GM18505 (cell line): ENCODE results near the gene SYT7.

Experiments used
- ATAC-seq: cut with Tn5 transposase; IDR thresholded peaks from one replicate; pipeline ENCODE4 v1.9.1; 2021; ENCODE audit not compliant: unreplicated experiment
- POLR2A ChIP-seq: IDR thresholded peaks from 4 replicates; pipeline ENCODE4 v1.6.1; 2011; ENCODE audit warnings: borderline replicate concordance; ENCODE audit not compliant: insufficient read depth, insufficient read length; ENCODE audit errors: extremely low read depth

Gene SYT7

GRCh38 chr11:61536676-61537270 is 44.1 kb downstream of the SYT7 start:
- no peak for ATAC-seq
- no peak for TF ChIP-seq POLR2A

- no peak for TF ChIP-seq POLR2A
- ATAC-seq, result no peak
Observed at GRCh38 chr11:61535998-61536675, 44.7 kb downstream of the SYT7 start.

- TF ChIP-seq POLR2A, result no peak
- no peak for ATAC-seq
Observed at GRCh38 chr11:61534933-61535839, 45.7 kb downstream of the SYT7 start.

GRCh38 chr11:61534025-61534932 is 46.6 kb downstream of the SYT7 start:
- no peak for ATAC-seq
- TF ChIP-seq POLR2A, result no peak

- no peak for TF ChIP-seq POLR2A
- no peak for ATAC-seq
Observed at GRCh38 chr11:61533401-61533800, 47.5 kb downstream of the SYT7 start.

- ATAC-seq, result no peak
Observed at GRCh38 chr11:61533039-61533375, 47.9 kb downstream of the SYT7 start.

GRCh38 chr11:61532134-61533038 is 48.5 kb downstream of the SYT7 start:
- no peak for TF ChIP-seq POLR2A
- ATAC-seq, result no peak

More at GRCh38 chr11:61533039-61533375, 47.9 kb downstream of the SYT7 start:
- no peak for TF ChIP-seq POLR2A

GRCh38 chr11:61531044-61531443 is 49.8 kb downstream of the SYT7 start:
- no peak for TF ChIP-seq POLR2A
- ATAC-seq, result no peak

GRCh38 chr11:61529537-61530225 is 51.2 kb downstream of the SYT7 start:
- TF ChIP-seq POLR2A, result no peak
- ATAC-seq, result no peak

GRCh38 chr11:61528114-61528513 is 52.8 kb downstream of the SYT7 start:
- ATAC-seq, result no peak
- TF ChIP-seq POLR2A, result no peak

- no peak for ATAC-seq
- no peak for TF ChIP-seq POLR2A
Observed at GRCh38 chr11:61526956-61527731, 53.7 kb downstream of the SYT7 start.

- no peak for ATAC-seq
- TF ChIP-seq POLR2A, result no peak
Observed at GRCh38 chr11:61526229-61526628, 54.6 kb downstream of the SYT7 start.
